Measurements from ENCODE around the gene FBXW9. TPM values are rescaled to one million over a fixed set of nuclear protein-coding genes. Genes with fewer than 3 reads are reported as not detected.

FBXW9 gene
- polyA plus RNA-seq, 3 donors, result 4.4 to 7.2 (median 5.1) TPM

- Mint-ChIP-seq H3K36me3 (no peaks in the 10 kb centered on the region), H3K27me3 (ENCODE audit: low read depth in 3 of 3) (peaks cover 0 to 5% (median 0%) of the 10 kb centered on the region in 3 donors), H3K9me3 (no peaks in the 10 kb centered on the region), H3K27ac (no peak overlapping the region), H3K4me1 (peaks cover 14% of the 10 kb centered on the region), H3K4me3 (no peak overlapping the region)
- Histone ChIP-seq H2AFZ (ENCODE audit: insufficient read depth, low read depth, low read length, poor library complexity, severe bottlenecking) (no peak overlapping the region), H3K4me3 (replicated peaks in 1 of 3; ENCODE audit: low read depth in 2 of 3, low read length in 3 of 3) (no peak overlapping the region), H3K79me2 (ENCODE audit: insufficient read depth, low read length) (peaks cover 4% of the 10 kb centered on the region), H3K9ac (ENCODE audit: insufficient read depth, low read length, poor library complexity, severe bottlenecking) (no peak overlapping the region), H3K27ac (ENCODE audit: low read depth in 1 of 2, low read length in 2 of 2) (no peak overlapping the region), H3K36me3 (replicated peaks in 1 of 2; ENCODE audit: control insufficient read depth in 1 of 2, insufficient read depth in 2 of 2, low read length in 2 of 2) (peaks cover 0 to 2% of the 10 kb centered on the region in 2 donors), H3K27me3 (ENCODE audit: control insufficient read depth in 2 of 2, insufficient read depth in 2 of 2, low read length in 2 of 2) (no peaks in the 10 kb centered on the region), H3K4me2 (replicated peaks; ENCODE audit: extremely low read depth, low read length, poor library complexity, severe bottlenecking) (no peak overlapping the region), H3K4me1 (ENCODE audit: control insufficient read depth in 1 of 2, insufficient read depth in 2 of 2, low read length in 2 of 2) (peaks cover 12 to 14% of the 10 kb centered on the region in 2 donors), H3K9me3 (replicated peaks in 1 of 2; ENCODE audit: control insufficient read depth in 1 of 2, insufficient read depth in 1 of 2, low read length in 2 of 2) (no peaks in the 10 kb centered on the region), H4K20me1 (ENCODE audit: insufficient read depth, low read length) (peaks cover 3% of the 10 kb centered on the region)
- TF ChIP-seq CTCF (IDR thresholded peaks at IDR 0.05), result no peak
- WGBS (ENCODE audit: insufficient coverage), result 88% methylated on average over 1 of the region's 3 CpGs
- intact Hi-C loops (cut with micrococcal nuclease), result no loop called here
- DNase-seq, result no peak
Observed at GRCh38 chr19:12685831-12686230, 10.6 kb downstream of the FBXW9 start.

GRCh38 chr19:12681074-12681987 lies 15.1 kb downstream of the FBXW9 start, which contains the start of gene DHPS:
DHPS (minus strand) TSS chr19:12681880; CDS start chr19:12681766, 114 bp downstream.
- Histone ChIP-seq H3K27me3 (ENCODE audit: control insufficient read depth in 2 of 2, insufficient read depth in 2 of 2, low read length in 2 of 2) (no peaks in the 10 kb centered on the region), H3K4me1 (ENCODE audit: control insufficient read depth in 1 of 2, insufficient read depth in 2 of 2, low read length in 2 of 2) (peaks cover 16 to 25% of the 10 kb centered on the region in 2 donors), H2AFZ (ENCODE audit: insufficient read depth, low read depth, low read length, poor library complexity, severe bottlenecking) (peak within 1 kb of the TSS; percentile 94), H3K79me2 (ENCODE audit: insufficient read depth, low read length) (peaks cover 16% of the 10 kb centered on the region), H4K20me1 (ENCODE audit: insufficient read depth, low read length) (peaks cover 29% of the 10 kb centered on the region), H3K9ac (ENCODE audit: insufficient read depth, low read length, poor library complexity, severe bottlenecking) (peak within 1 kb of the TSS; percentile 79), H3K36me3 (replicated peaks in 1 of 2; ENCODE audit: control insufficient read depth in 1 of 2, insufficient read depth in 2 of 2, low read length in 2 of 2) (peaks cover 28 to 38% of the 10 kb centered on the region in 2 donors), H3K27ac (ENCODE audit: low read depth in 1 of 2, low read length in 2 of 2) (peak within 1 kb of the TSS; percentile 93 to 94), H3K9me3 (replicated peaks in 1 of 2; ENCODE audit: control insufficient read depth in 1 of 2, insufficient read depth in 1 of 2, low read length in 2 of 2) (no peaks in the 10 kb centered on the region), H3K4me3 (replicated peaks in 1 of 3; ENCODE audit: low read depth in 2 of 3, low read length in 3 of 3) (peak within 1 kb of the TSS; percentile 70 to 88 (median 70)), H3K4me2 (replicated peaks; ENCODE audit: extremely low read depth, low read length, poor library complexity, severe bottlenecking) (peak within 1 kb of the TSS; percentile 90)
- Mint-ChIP-seq H3K27ac (peak within 1 kb of the TSS; percentile 93 to 99 (median 97)), H3K36me3 (peaks cover 31 to 38% of the 10 kb centered on the region in 2 donors), H3K9me3 (no peaks in the 10 kb centered on the region), H3K27me3 (ENCODE audit: low read depth in 3 of 3) (peaks cover 0 to 6% (median 0%) of the 10 kb centered on the region in 3 donors), H3K4me1 (peaks cover 19% of the 10 kb centered on the region), H3K4me3 (peak within 1 kb of the TSS; percentile 96 to 98)
- TF ChIP-seq CTCF (IDR thresholded peaks at IDR 0.05), result no peak
- WGBS (ENCODE audit: insufficient coverage), result under 1% methylated on average over 61 of the region's 68 CpGs
- peak; percentile 97 to 99 (median 98) for DNase-seq
- intact Hi-C loops (cut with micrococcal nuclease), result loop anchor here in 1 of 2 donors (2.0 to 5.0 kb wide), 2 partner anchors 17 to 56 kb away; partner anchors contain the start of gene GET3

All from CD14-positive monocyte (primary cell).